HG03108 (cell line): ENCODE data around the gene L3MBTL4.

Experiments
- ATAC-seq: cut with Tn5 transposase; IDR thresholded peaks from one replicate; pipeline ENCODE4 v1.9.1; 2021; ENCODE audit warnings: moderate library complexity; ENCODE audit not compliant: unreplicated experiment

The L3MBTL4 gene

DNA sequence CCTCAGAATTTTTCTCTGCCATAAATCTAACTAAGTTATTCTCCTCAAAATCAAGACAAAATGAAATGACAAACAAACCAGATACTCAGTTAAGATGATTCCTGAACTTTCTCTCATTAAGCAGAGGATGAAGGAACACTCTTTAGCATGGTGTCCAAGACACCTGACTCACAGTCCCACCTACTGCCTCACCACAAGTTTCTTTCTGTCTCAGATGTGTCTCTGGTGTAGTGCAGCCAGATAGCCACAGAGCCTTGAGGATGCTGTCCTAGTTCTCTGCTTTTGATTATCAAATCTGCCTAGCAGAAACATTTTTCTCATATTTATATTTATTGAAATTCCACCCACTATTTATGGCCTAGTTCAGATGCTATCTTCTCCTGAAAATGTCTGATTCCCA lies 415.8 kb downstream of the L3MBTL4 start:
- ATAC-seq, result peak; percentile 88

DNA sequence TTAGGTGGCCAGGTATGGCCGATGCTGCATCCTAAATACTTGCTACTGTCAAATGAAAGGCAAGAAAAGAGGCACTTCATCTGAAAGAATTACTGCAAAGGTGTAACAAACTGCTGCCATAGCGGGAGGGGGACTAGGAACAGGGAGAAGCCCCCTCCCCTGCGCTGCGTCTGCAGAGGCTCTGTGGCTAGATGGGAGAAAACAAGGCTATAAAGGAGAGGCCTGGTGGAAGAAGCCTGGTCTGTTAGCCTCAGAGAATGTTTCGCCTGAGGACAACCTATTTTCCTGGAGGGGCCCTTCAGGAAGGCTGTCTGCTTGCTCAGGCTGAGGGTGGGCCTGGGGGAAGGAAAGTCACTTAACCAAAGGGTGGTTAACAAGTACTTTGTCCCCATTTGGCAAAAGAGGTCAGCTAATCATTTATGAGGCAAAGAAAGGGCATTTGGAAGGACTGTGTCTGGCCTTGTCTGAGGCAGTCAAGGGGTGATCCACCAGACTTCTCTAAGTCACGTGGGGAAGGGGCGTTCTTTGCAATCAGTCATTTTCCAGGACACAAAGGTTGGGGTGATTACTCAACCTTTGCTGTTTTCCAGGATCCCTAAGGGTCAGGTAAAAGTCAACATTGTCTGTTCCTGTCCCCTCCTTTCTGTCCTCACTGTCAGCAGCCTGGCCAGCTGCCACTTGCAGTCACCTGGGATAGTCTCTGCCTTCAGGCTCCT lies 416.4 kb downstream of the L3MBTL4 start:
- ATAC-seq, result peak; percentile 20

DNA sequence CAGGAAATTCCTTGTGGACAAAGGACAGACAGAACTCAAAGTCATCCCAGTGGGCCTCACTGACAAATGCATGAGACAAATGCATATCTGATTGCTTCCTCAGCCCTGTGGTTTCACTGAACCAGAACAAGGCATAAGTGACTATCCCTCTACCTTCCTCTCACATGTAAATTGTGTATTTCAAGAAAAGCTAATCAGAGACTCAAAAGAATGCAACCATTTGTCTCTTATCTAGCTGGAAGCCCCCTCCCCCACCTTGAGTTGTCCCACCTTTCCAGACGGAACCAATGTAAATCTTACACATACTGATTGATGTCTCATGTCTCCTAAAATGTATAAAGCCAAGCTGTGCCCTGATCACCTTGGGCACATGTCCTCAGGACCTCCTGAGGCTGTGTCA lies 417.4 kb downstream of the L3MBTL4 start:
- no peak for ATAC-seq

DNA sequence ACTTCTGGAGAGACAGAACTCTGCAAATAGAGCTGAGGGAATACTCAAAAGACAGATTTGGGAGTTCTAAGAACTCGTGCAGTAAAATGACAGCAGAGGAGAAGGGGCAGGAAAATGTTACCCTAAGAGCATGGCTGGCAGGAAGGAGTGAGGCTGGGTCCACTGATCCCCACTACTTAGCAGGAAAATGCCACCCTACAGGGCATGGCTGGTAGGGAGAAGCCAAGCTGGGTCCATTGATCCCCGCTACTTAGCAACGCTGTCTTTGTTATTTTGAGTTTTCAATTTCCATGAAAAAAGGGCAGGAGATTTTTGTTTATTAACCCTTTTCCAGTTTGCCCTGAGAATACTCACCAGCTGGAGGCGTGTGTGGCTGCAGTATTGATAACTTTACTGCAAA lies 419.1 kb downstream of the L3MBTL4 start:
- no peak for ATAC-seq

DNA sequence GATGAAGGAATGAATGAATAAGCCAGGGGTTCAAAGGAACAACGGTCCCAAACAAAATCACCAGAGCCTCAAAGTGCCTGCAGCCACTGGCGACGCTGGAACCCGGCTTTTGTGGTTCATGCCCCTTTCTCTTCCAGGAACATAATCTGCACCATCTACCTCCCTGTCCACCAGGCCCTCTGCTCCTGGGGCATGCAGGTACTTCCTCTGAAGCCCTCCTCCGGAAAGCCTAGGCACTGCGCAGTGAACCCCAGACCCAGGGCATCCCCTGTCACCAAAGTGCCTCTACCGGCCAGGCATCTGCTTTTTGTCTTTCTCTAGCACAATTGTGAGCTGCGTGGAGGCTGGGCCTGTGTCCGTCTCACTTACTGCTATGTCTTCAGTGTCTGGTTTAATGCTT lies 420.8 kb downstream of the L3MBTL4 start:
- ATAC-seq, result no peak

DNA sequence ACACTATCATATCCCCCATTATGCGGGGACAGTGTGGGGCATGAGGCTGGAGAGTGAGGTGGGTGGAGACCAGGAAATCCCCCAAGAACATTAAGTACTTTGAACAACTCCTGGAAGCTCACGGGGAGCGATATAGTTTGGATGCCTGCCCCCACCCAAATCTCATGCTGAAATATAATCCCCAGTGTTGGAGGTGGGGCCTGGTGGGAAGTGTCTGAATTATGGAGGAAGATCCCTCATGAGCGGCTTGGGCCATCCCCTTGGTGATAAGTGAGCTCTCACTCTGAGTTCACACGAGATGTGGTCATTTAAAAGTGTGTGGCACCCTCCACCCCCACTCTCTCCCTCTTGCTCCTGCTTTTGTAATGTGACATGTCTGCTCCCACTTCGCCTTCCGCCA lies 422.3 kb downstream of the L3MBTL4 start:
- no peak for ATAC-seq

DNA sequence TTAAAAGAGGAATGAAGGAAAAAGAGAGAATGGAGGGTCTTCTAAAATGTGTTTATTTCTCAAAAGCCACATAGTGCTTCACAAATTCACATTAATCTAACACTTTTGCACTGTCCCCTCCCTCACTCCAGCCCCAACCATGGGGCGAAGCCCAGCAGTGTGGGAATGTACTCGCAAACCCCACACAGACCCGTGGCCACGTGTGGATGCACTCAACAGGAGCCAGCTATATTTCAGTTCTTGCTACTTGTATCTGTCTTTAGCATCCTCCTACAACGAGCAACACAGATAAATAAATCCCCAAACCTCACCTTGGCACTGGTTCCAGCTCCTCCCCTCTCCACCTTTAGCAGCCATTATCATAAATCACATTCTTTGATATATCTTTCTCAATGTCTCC lies 427.5 kb downstream of the L3MBTL4 start:
- ATAC-seq, result no peak

DNA sequence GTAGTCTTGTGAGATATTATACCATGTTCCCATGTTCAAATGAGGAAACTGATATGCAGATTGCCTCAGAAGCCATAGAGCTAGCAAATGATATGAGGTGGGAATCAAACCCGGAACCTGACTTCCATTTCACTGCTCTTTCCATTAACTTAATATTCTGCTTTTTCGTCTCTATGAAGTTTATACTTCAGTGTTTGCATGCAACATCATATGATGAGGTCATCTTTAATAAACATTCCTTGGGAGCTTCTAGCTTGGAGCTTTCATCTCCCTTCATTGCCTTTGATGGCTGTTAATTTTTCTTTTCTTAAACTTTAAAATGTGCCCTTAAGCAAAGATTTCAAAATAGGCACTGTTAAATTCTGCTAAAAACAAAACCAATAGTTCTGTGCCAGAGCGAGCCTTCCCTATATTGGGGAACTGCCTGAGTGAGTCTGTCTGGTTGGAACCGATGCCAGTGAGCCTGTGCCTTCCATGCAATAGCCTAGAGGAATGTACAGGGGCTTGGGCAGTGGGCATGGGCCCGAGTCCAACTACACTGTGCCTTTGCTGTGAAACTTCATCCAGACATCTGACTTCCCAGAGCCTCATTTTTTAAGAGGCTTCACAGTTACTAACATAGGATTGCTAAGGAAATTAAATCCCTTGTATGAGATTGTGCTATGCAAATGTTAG lies 428.3 kb downstream of the L3MBTL4 start:
- ATAC-seq, result no peak

DNA sequence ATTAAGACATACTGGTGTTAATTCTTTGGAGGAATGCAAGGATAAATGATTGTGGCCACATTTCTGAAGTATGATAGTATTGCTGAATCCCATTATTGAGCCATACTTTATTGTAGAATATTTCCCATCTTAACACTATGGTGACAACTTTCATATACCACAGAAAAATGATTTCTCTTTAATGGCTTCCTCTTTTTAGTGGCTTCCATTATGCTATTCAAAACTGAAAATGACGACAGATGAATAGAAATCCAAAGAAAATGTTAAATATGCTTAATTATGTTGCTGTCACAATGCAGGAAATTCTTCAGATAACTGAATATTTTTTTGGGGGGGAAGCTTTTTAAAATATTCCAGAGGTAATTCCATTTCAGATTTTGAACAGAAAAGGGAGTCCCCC lies 430.5 kb downstream of the L3MBTL4 start:
- no peak for ATAC-seq

DNA sequence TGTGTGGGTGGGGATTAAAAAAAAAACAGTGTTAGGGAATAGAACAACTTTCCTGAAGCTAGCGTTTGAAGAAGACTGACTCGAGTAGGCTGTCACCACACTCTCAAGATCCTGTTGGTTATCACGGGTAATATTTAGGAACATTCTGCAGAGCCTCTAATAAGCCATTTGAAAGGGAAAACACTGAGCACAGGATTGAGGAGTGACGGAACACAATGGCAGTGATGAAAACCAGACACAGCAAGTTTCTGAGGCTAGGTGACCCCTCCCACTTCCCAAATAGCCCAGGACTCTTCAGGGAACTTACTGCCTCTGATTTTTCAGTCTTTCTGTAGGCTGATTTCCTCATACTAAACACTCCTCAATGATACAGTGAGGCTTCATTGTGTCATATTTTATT lies 431.2 kb downstream of the L3MBTL4 start:
- no peak for ATAC-seq

DNA sequence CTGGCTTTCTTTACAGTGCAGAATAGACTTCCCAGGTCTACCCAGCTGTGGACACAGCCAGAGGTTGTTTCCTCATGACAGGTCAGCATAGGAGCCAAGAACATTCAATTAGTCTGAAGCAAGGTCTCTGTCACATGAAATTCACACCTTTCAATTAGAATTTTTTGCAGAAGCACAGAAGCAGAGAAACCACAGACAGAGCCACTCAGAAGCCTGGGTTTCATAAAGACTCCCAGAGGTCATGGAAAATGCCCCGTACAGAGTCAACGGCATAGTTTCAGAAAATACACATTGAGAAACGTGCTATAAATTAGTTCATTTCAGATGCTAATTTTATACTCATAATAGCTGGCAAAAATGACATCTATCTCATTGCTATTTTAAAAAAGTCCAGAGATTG lies 432.4 kb downstream of the L3MBTL4 start:
- no peak for ATAC-seq

DNA sequence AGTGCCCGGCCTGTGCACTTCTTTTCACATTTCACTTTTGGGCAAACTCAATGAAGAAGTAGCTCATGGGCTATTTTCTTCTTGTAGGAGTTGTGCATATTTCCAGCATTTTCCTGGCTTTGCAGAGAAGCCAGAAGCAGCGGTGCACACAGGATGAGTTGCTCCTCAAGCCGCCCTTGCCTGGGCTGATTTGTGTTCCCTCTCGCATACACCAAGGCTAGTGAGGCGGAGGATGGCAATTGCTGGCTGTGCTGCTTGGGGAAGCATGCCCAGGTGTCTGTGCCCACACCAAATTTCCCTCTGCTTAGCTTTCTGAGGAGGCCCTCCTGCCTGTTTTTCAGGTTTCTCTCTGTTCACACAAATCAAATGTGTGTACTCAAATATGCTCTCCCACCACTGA lies 434.0 kb downstream of the L3MBTL4 start:
- no peak for ATAC-seq

DNA sequence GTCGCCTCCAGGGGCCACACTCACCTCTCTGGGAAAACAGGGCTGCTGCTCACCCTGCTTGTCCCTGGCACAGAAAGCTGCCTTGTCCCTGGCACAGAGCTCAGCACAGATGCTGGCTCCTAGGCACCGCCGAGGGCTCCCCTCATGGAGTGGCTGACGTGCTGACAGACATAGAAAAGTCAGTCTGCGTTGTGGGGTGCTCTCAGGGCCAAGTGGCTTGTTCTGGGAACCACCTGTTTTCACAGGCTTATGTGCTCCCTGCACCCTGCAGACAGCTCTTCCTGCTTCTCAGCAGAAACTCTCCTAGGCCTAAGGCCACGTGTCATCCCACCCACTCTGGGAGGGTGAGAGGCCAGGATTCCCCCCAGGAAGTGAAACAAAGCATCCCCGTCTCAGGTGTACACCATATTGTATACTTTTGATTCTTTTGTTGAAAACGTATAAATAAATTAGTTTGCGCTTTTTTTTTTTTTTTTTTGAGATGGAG lies 434.7 kb downstream of the L3MBTL4 start:
- peak; percentile 46 for ATAC-seq

DNA sequence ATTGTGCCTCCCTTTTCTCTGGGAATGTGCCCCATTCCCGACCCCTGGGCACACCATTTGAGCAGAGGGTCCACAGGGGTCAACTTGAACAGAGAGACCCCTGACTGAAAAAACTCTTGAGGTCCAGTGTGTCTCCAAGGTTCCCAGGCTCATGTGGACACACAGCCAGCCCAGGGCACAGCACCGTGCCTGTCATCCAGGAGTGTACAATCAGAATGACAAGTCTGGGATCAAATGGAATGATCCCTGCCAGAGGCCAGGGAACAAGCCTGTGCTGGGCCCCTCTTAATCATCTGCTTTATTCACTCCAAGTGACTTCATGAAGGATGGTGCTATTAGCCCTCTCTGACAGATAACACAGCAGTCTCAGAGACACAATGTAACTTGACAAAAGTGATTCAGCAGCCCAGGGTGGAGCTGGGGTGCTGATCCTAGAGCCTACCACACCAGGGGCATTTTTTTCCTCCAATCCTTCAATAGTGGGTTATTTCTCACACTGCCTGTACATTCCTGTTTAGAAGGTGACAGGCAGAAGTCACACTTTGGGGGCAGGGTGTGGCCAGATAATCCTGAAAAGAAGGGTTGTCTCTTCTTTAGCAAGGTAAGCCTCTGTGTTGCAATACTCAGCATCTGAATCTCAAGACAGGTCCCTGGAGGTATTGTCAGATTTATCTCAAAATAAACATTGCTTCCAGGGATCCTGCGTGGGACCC lies 435.4 kb downstream of the L3MBTL4 start:
- ATAC-seq, result no peak

DNA sequence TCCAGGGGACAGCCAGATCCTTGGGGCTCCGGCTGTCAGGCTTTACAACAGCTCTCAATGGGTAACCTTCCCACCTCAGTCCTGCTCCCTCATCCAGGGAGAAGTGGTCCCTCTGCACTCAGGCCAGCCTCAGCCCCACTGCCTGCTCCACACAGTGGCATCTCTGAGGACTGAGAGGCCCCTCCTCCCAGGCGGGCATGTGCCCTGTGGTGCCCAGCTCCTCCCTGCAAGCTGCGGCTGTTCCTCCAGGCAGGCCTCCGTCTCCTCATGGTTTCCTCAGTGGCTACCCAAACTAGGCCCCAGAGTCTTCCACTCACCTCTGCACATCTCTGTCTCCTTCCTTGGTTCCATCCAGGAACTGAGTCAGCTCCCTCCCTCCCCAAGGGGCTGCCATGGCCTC lies 437.7 kb downstream of the L3MBTL4 start:
- ATAC-seq, result no peak

DNA sequence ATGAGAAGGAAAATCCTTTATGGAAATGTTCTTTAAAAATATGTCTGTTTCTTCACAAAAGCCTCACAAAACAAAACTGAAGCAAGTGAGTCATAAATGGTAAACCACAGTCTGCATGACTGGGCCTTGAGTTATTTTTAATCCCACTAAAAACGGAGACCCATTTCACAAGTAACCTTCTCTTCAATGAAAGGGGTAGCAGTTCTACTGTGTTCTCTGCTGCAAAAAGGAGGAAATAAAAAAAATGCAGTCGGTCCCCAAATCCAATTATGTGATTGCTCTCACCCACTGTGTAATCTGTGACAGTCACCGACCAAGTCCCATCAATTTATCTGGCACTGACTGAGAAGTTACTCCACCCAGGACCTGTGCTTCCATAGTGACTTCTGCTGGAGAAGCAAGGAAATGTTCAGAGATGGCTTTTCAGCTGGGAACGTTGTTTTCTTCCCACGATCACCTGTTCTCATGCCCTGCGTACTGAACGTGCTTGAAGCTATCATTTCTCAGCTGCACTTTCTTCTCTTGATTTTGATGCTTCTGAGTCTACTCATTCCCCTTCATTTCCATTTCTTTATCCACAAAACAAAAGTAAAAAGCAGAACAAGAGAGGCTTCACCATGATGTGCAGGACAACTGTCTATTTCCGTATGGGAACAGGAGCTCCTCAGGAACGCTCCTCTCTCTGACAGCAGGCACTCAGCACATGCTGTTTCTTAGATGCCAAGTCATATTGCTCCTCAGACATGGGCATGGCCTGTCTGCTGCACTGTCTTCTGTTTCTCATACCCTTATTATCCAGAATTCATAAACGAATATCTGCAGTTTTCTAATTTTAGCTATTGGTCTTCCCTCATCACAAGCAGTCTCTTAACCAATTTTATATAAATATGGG lies 439.4 kb downstream of the L3MBTL4 start:
- ATAC-seq, result peak; percentile 73

DNA sequence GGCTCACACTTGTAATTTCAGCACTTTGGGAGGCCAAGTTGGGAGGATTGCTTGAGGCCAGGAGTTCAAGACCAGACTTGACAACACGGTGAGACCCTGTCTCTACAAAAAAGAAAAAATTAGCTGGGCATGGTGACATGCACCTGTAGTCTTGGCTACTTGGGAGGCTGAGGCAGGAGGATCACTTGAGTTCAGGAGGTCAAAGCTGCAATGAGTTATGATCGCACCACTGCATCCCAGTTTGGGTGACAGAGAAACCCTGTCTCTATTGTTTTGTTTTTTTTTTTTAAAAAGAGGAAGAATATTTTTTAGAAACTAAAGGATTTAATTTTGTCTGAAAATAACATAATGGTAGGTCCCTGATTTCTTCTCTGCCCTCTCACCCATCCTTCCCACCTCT lies 440.0 kb downstream of the L3MBTL4 start:
- ATAC-seq, result no peak

DNA sequence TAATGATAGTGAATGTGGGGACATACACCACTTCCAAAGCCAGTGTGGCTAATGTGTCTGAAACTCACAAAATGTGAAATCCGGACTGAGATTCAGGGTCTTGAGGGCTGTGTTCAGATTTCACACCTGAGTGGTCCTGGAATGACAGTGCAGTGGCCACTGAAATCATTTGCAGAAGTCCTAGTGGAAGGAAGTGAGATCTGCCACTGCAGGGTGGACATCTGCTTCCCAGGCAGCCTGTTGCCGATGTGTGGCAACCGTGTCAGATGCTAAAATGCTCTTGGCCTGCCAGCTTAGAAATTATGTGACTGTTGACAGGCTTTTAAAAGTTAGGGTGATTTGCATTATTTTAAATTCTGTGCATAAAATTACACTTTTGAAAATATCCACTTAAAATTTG lies 441.6 kb downstream of the L3MBTL4 start:
- ATAC-seq, result no peak

DNA sequence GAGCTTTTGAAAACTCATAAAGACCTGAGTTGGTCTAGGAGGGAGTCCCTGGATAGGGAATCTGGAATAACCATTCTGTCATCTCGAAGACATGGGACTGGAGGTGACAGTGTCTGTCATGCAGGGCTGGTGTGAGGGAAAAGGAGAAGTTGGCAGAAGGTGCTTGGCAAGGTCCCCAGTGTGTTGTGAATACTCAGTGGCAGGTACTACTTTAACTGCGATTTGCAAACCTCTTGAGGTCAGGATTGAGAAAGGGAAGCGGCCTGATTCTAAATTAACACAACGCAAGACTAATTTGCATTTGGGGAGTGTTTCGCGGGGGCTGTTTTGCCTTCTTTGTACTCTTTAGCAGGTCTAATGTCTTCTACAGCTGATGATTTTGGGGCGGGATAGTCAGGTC lies 442.4 kb downstream of the L3MBTL4 start:
- peak; percentile 33 for ATAC-seq

DNA sequence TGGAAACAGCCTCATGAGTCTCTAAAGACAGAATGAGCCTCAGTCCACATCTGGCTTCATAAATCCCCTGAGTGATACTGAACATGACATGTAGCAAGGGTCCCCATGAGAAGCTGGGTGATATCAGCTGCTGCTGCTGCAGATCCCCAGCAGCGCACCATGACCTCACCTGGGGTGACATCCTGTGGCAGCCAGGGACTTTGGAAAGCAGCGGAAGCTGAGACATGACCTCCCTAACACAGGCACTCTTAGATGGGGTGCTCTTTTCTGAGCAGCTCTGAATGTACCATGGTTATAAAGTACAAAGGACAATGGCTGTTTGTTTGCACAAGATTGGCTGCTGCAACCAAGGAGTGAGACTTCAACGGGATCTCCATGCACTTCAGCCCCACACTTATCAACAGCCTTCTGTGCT lies 444.7 kb downstream of the L3MBTL4 start:
- ATAC-seq, result no peak
